Keratinocyte (primary cell): ENCODE measurements around the gene CFL1.

Experiments
- CTCF ChIP-seq, 3 experiments: IDR thresholded peaks in 1 of 3; conservative IDR thresholded peaks in 1 of 3; optimal IDR thresholded peaks in 1 of 3; 2 replicates in 2 of 3; 3 replicates in 1 of 3; pipeline versions ENCODE3 to v1.5.1; 2011; ENCODE audit warnings: low read length in 3 of 3, mild to moderate bottlenecking in 3 of 3, moderate library complexity in 2 of 3, control low read depth in 1 of 3, inconsistent platforms in 1 of 3; ENCODE audit not compliant: insufficient read depth in 2 of 3; ENCODE audit errors: extremely low read depth in 1 of 3
- EZH2 ChIP-seq: IDR thresholded peaks from one replicate; pipeline ENCODE4 v1.6.1; 2012; ENCODE audit warnings: inconsistent platforms, mild to moderate bottlenecking, low read length, moderate library complexity

DNA sequence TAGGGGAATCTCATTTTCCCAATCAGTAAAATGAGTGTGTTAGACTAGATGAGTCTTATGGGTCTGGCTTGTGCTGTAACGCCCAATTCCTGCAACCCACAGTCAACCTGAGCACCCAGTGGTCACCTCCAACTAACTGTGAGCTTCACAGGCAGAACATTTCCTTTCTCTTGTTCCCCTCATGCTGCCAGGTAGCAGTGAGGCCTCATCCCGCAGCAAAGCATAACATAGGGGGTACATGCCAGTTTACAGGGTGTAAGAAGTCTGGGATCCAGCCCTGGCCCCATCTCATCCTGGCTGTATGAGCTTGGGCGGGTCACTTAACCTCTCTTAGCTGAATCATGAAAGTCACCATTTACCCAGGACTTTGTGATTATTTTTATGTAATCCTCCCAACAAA, 10.9 kb upstream of the CFL1 start:
- TF ChIP-seq CTCF (optimal IDR thresholded peaks at IDR 0.05 in 1 of 3, IDR thresholded peaks at IDR 0.05 in 1 of 3, conservative IDR thresholded peaks at IDR 0.05 in 1 of 3; ENCODE audit: extremely low read depth in 1 of 3, insufficient read depth in 2 of 3, low read length in 3 of 3) (no peak), EZH2 (no peak)
